DND-41 (cell line): ENCODE results near the gene UCP2.
A peak's percentile ranks its signal among the peaks of the same experiment; 100 is the strongest.

Source experiments
- ATAC-seq: fragments of 200-7000 bp; cut with Tn5 transposase; 3 replicates; pipeline ENCODE4 v1.9.1; 2021; ENCODE audit warnings: low read depth; ENCODE audit not compliant: insufficient read depth
- DNase-seq: peaks from one replicate; pipeline ENCODE4 v3.0.0-alpha.2; 2020
- H2AFZ ChIP-seq: 2 replicates; pipeline ENCODE4 v1.6.0; 2012; ENCODE audit warnings: low read depth, low read length
- H3K27ac ChIP-seq: 2 replicates; pipeline ENCODE4 v1.5.1; 2012; ENCODE audit warnings: low read length, inconsistent platforms
- H3K27me3 ChIP-seq: fragments of 200-600 bp; sonication (generic); 2 replicates; pipeline ENCODE4 v1.6.0; 2012; ENCODE audit warnings: low read length, mild to moderate bottlenecking, inconsistent platforms; ENCODE audit not compliant: insufficient read depth, poor library complexity
- H3K36me3 ChIP-seq: 2 replicates; pipeline ENCODE4 v1.5.1; 2012; ENCODE audit warnings: low read length, inconsistent platforms; ENCODE audit not compliant: insufficient read depth
- H3K4me1 ChIP-seq: 2 replicates; pipeline ENCODE4 v1.5.1; 2012; ENCODE audit warnings: mild to moderate bottlenecking, low read length; ENCODE audit not compliant: insufficient read depth
- H3K4me2 ChIP-seq: 2 replicates; pipeline ENCODE4 v1.6.0; 2012; ENCODE audit warnings: mild to moderate bottlenecking, moderate library complexity, low read length, inconsistent platforms; ENCODE audit not compliant: insufficient read depth
- H3K4me3 ChIP-seq, 2 experiments: fragments of 200-600 bp in 1 of 2; shearing (Covaris generic) in 1 of 2; 2 replicates each; pipeline ENCODE4 v1.5.1; 2012 to 2016; ENCODE audit warnings: inconsistent platforms in 2 of 2, low read length in 2 of 2, mild to moderate bottlenecking in 2 of 2, low read depth in 1 of 2, moderate library complexity in 1 of 2
- H3K79me2 ChIP-seq: 2 replicates; pipeline ENCODE4 v1.6.0; 2012; ENCODE audit warnings: low read length, inconsistent platforms; ENCODE audit not compliant: insufficient read depth
- H3K9ac ChIP-seq: 2 replicates; pipeline ENCODE4 v1.6.0; 2012; ENCODE audit warnings: low read depth, mild to moderate bottlenecking, inconsistent platforms, low read length, moderate library complexity
- H3K9me3 ChIP-seq: 2 replicates; pipeline ENCODE4 v1.5.1; 2012; ENCODE audit warnings: low read length, moderate library complexity, mild to moderate bottlenecking, inconsistent platforms; ENCODE audit not compliant: insufficient read depth, severe bottlenecking
- H4K20me1 ChIP-seq: 2 replicates; pipeline ENCODE4 v1.6.0; 2012; ENCODE audit warnings: low read length; ENCODE audit not compliant: insufficient read depth
- CTCF ChIP-seq: IDR thresholded peaks from 2 replicates; pipeline ENCODE4 v1.5.1; 2012; ENCODE audit warnings: borderline replicate concordance, low read length, moderate library complexity, mild to moderate bottlenecking; ENCODE audit not compliant: poor library complexity, severe bottlenecking; ENCODE audit errors: extremely low read depth
- EZH2 ChIP-seq: IDR thresholded peaks from 3 replicates; pipeline ENCODE4 v1.6.1; 2012; ENCODE audit warnings: borderline replicate concordance, low read depth, mild to moderate bottlenecking, moderate library complexity, low read length, inconsistent platforms; ENCODE audit not compliant: severe bottlenecking

Gene UCP2

GRCh38 chr11:73981051-73981805 lies 1.4 kb downstream of the UCP2 start:
- H3K4me2 ChIP-seq: peak overlapping the region; percentile 90
- peaks cover 41% of the 10 kb centered on the region for H3K79me2 ChIP-seq
- H3K27ac ChIP-seq: peak overlapping the region; percentile 99
- no peaks in the 10 kb centered on the region for H3K9me3 ChIP-seq
- ATAC-seq (no peak), DNase-seq (no peak)
- H4K20me1 ChIP-seq: peaks cover 33% of the 10 kb centered on the region; the same call in 1 of the 2 replicates
- H2AFZ ChIP-seq: no peak overlapping the region
- peak overlapping the region; percentile 68 to 70 for H3K4me3 ChIP-seq
- H3K36me3 ChIP-seq: peaks cover 56% of the 10 kb centered on the region
- peaks cover 59% of the 10 kb centered on the region for H3K4me1 ChIP-seq
- peak overlapping the region; percentile 87 for H3K9ac ChIP-seq
- no peak for TF ChIP-seq CTCF
- no peak for TF ChIP-seq EZH2
- no peaks in the 10 kb centered on the region for H3K27me3 ChIP-seq

- peaks cover 36% of the 10 kb centered on the region for H4K20me1 ChIP-seq
- peak; percentile 80 for DNase-seq
- H3K4me2 ChIP-seq: peak overlapping the region; percentile 90
- no peaks in the 10 kb centered on the region for H3K9me3 ChIP-seq
- no peaks in the 10 kb centered on the region for H3K27me3 ChIP-seq
- no peak for TF ChIP-seq EZH2
- no peak for TF ChIP-seq CTCF
- peak; percentile 23 for ATAC-seq
- peaks cover 41% of the 10 kb centered on the region for H3K79me2 ChIP-seq
- H3K36me3 ChIP-seq: peaks cover 66% of the 10 kb centered on the region
- peak overlapping the region in 1 of 2 experiments; percentile 68; a peak in 2 of 4 replicates for H3K4me3 ChIP-seq
- H2AFZ ChIP-seq: no peak overlapping the region
- H3K27ac ChIP-seq: peak overlapping the region; percentile 99
- peak overlapping the region; percentile 87 for H3K9ac ChIP-seq
- H3K4me1 ChIP-seq: peaks cover 62% of the 10 kb centered on the region
Measured at GRCh38 chr11:73980001-73980961, 2.4 kb downstream of the UCP2 start.

- H3K4me3 ChIP-seq: no peak overlapping the region
- no peak for TF ChIP-seq CTCF
- TF ChIP-seq EZH2: no peak
- H2AFZ ChIP-seq: no peak overlapping the region
- peaks cover 40% of the 10 kb centered on the region for H3K79me2 ChIP-seq
- peaks cover 46% of the 10 kb centered on the region for H4K20me1 ChIP-seq
- H3K9ac ChIP-seq: 0 out of 2 replicates have a peak overlapping the region, but pooled peaks have one; percentile 7
- DNase-seq (no peak), ATAC-seq (no peak)
- no peaks in the 10 kb centered on the region for H3K27me3 ChIP-seq
- H3K36me3 ChIP-seq: peaks cover 81% of the 10 kb centered on the region
- peaks cover 62% of the 10 kb centered on the region for H3K4me1 ChIP-seq
- no peaks in the 10 kb centered on the region for H3K9me3 ChIP-seq
- peak overlapping the region; percentile 33; the same call in 1 of the 2 replicates for H3K4me2 ChIP-seq
- H3K27ac ChIP-seq: no peak overlapping the region
Measured at GRCh38 chr11:73978576-73979086, 4.0 kb downstream of the UCP2 start.
